ENCODE data around the gene KDM5B. TPM values are rescaled to one million over a fixed set of nuclear protein-coding genes. Genes with fewer than 3 reads are reported as not detected.

Gene KDM5B
- total and polyA plus RNA-seq, 9 of the 15 experiments (the other 6 are each of a cell fraction or from before 2014, with no cell fraction given) = 15.4 to 90.6 (median 57.1) TPM

DNA sequence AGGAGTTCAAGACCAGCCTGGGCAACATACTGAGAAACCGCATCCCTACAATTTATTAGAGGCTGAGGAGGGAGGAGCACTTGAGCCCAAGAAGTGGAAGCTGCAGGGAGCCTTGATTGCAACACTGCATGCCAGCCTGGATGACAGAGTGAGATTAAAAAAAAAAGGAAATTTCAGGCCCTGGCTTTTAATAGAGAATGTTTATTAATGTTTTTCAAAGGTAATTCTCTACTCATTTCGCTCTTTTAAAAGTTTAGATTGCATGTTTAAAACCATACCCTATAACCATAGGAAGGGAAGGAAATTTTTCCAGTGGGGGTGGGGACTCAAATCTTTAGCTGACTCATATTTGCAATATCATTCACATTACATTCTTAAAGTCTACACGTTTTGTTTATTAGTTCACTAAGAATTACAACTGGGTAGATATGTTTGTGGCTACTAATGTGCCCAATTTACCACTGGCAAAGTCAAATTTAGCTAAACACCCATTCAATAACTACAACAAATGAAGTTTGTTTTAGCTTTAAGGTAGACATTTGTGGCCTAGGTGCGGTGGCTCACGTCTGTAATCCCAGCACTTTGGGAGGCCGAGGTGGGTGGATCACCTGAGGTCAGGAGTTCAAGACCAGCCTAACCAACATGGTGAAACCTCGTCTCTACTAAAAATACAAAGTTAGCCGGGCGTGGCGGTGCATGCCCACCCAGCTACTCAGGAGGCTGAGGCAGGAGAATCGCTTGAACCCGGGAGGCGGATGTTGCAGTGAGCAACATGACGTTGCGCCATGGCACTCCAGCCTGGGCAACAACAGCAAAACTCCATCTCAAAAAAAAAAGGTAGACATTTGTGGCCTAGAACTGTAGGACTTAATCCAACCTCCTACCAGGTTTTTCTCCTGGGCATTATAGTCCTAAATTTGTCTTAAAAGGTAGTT, 5.0 kb downstream of the KDM5B start (continued):
- peak; percentile 24; the same call in 1 of the 2 replicates for TF ChIP-seq JUND (IDR thresholded peaks at IDR 0.05; ENCODE audit: borderline replicate concordance, low read depth, low read length)
- TF ChIP-seq JUND (tag; IDR thresholded peaks at IDR 0.05; ENCODE audit: borderline replicate concordance, low read depth, low read length) = peak; percentile 55; the same call in 1 of the 3 replicates
- TF ChIP-seq, protein P1, sequence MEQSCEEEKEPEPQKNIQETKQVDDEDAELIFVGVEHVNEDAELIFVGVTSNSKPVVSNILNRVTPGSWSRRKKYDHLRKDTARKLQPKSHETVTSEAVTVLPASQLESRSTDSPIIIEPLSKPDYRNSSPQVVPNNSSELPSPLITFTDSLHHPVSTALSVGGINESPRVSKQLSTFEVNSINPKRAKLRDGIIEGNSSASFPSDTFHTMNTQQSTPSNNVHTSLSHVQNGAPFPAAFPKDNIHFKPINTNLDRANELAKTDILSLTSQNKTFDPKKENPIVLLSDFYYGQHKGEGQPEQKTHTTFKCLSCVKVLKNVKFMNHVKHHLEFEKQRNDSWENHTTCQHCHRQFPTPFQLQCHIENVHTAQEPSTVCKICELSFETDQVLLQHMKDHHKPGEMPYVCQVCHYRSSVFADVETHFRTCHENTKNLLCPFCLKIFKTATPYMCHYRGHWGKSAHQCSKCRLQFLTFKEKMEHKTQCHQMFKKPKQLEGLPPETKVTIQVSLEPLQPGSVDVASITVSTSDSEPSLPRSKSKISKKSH (CRISPR knock-in tag; IDR thresholded peaks at IDR 0.05) = no peak
- TF ChIP-seq, protein P2, sequence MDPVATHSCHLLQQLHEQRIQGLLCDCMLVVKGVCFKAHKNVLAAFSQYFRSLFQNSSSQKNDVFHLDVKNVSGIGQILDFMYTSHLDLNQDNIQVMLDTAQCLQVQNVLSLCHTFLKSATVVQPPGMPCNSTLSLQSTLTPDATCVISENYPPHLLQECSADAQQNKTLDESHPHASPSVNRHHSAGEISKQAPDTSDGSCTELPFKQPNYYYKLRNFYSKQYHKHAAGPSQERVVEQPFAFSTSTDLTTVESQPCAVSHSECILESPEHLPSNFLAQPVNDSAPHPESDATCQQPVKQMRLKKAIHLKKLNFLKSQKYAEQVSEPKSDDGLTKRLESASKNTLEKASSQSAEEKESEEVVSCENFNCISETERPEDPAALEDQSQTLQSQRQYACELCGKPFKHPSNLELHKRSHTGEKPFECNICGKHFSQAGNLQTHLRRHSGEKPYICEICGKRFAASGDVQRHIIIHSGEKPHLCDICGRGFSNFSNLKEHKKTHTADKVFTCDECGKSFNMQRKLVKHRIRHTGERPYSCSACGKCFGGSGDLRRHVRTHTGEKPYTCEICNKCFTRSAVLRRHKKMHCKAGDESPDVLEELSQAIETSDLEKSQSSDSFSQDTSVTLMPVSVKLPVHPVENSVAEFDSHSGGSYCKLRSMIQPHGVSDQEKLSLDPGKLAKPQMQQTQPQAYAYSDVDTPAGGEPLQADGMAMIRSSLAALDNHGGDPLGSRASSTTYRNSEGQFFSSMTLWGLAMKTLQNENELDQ (CRISPR knock-in tag; IDR thresholded peaks at IDR 0.05; ENCODE audit: borderline replicate concordance) = no peak
- TF ChIP-seq ETV1 (tag; conservative IDR thresholded peaks at IDR 0.05; ENCODE audit: low read depth) = no peak
- 0 out of 2 replicates have a peak, but pooled peaks have one; percentile 10 for TF ChIP-seq FOXM1 (IDR thresholded peaks at IDR 0.05; ENCODE audit: low read depth)
- TF ChIP-seq FOXM1 (CRISPR knock-in tag; IDR thresholded peaks at IDR 0.05; ENCODE audit: low read depth) = no peak
- TF ChIP-seq MAFF (IDR thresholded peaks at IDR 0.05; ENCODE audit: low read length) = peak; percentile 59; the same call in 1 of the 2 replicates
- no peak for TF ChIP-seq PRMT5 (CRISPR knock-in tag; IDR thresholded peaks at IDR 0.05)
- TF ChIP-seq KAT7 (CRISPR knock-in tag; IDR thresholded peaks at IDR 0.05; ENCODE audit: borderline replicate concordance) = peak; percentile 73; the same call in 1 of the 2 replicates
- peak; percentile 33; the same call in 1 of the 2 replicates for TF ChIP-seq HDAC2 (IDR thresholded peaks at IDR 0.05)
- no peak for TF ChIP-seq SAFB2 (IDR thresholded peaks at IDR 0.05; ENCODE audit: borderline replicate concordance, low read depth, low read length, severe bottlenecking)
- TF ChIP-seq, protein P3, sequence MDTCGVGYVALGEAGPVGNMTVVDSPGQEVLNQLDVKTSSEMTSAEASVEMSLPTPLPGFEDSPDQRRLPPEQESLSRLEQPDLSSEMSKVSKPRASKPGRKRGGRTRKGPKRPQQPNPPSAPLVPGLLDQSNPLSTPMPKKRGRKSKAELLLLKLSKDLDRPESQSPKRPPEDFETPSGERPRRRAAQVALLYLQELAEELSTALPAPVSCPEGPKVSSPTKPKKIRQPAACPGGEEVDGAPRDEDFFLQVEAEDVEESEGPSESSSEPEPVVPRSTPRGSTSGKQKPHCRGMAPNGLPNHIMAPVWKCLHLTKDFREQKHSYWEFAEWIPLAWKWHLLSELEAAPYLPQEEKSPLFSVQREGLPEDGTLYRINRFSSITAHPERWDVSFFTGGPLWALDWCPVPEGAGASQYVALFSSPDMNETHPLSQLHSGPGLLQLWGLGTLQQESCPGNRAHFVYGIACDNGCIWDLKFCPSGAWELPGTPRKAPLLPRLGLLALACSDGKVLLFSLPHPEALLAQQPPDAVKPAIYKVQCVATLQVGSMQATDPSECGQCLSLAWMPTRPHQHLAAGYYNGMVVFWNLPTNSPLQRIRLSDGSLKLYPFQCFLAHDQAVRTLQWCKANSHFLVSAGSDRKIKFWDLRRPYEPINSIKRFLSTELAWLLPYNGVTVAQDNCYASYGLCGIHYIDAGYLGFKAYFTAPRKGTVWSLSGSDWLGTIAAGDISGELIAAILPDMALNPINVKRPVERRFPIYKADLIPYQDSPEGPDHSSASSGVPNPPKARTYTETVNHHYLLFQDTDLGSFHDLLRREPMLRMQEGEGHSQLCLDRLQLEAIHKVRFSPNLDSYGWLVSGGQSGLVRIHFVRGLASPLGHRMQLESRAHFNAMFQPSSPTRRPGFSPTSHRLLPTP (IDR thresholded peaks at IDR 0.05; ENCODE audit: borderline replicate concordance, extremely low read depth, insufficient read length) = no peak
- TF ChIP-seq NFE2 (IDR thresholded peaks at IDR 0.05; ENCODE audit: low read depth) = peak; percentile 84
- TF ChIP-seq BDP1 (IDR thresholded peaks at IDR 0.05; ENCODE audit: insufficient read depth, insufficient read length) = no peak
- TF ChIP-seq, protein P4, sequence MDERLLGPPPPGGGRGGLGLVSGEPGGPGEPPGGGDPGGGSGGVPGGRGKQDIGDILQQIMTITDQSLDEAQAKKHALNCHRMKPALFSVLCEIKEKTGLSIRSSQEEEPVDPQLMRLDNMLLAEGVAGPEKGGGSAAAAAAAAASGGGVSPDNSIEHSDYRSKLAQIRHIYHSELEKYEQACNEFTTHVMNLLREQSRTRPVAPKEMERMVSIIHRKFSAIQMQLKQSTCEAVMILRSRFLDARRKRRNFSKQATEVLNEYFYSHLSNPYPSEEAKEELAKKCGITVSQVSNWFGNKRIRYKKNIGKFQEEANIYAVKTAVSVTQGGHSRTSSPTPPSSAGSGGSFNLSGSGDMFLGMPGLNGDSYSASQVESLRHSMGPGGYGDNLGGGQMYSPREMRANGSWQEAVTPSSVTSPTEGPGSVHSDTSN (CRISPR knock-in tag; IDR thresholded peaks at IDR 0.05; ENCODE audit: low read depth) = no peak
- TF ChIP-seq, protein P4 (tag; conservative IDR thresholded peaks at IDR 0.05; ENCODE audit: low read depth) = no peak; the same call in 1 of the 2 replicates

Data from K562 (cell line).